ENCODE results near the gene CHCHD6. TPM values are rescaled to one million over a fixed set of nuclear protein-coding genes. Genes with fewer than 3 reads are reported as not detected.

The CHCHD6 gene
- total and polyA plus RNA-seq, 4 donors = 2.0 to 5.1 (median 3.9) TPM

DNA sequence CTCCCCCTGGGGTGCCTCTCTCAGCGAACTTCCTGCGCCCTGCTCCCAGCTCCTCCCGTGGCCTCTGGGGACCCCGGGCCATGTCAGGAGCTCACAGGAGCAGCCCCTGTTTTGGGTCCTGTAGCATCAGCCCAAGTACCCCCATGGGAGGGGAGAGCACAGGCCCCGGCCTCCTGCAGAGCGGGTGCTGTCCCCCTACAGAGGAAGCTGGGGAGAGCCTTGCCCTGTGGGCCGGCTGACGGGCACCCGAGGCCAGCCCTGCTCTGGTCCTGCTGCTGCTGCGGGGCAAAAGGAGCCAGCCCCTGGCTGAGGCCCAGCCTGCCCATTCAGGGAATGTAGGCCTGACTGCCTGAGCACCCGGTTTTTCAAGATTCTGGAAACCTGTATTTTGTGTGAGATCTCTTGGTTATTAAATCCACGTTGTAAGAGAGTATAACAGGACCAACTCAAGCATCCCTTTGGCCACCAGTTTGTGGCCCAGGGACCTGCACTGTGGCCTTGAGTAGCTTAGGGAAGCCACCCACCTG is 291.3 kb downstream of the CHCHD6 start:
- no peaks in the 10 kb centered on the region for H3K27me3 ChIP-seq (ENCODE audit: control insufficient read depth in 4 of 4, insufficient read depth in 4 of 4, low read length in 3 of 4)
- H3K4me3 ChIP-seq (ENCODE audit: low read depth in 1 of 3, low read length in 3 of 3) = no peak overlapping the region
- H3K9me3 ChIP-seq (ENCODE audit: control insufficient read depth in 4 of 4, low read length in 3 of 4) = no peaks in the 10 kb centered on the region
- H3K27ac ChIP-seq (ENCODE audit: low read depth in 1 of 2, low read length in 2 of 2) = no peak overlapping the region
- TF ChIP-seq HNF4G (IDR thresholded peaks at IDR 0.05) = no peak
- no peak for TF ChIP-seq HNF4A (conservative IDR thresholded peaks at IDR 0.05)
- TF ChIP-seq, protein P1, sequence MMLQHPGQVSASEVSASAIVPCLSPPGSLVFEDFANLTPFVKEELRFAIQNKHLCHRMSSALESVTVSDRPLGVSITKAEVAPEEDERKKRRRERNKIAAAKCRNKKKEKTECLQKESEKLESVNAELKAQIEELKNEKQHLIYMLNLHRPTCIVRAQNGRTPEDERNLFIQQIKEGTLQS (IDR thresholded peaks at IDR 0.05) = no peak
- TF ChIP-seq RXRA (IDR thresholded peaks at IDR 0.05) = no peak
- TF ChIP-seq NR2F2 (IDR thresholded peaks at IDR 0.05) = no peak
- no peak for TF ChIP-seq YY1 (IDR thresholded peaks at IDR 0.05)
- TF ChIP-seq JUND (IDR thresholded peaks at IDR 0.05) = no peak
- TF ChIP-seq REST (IDR thresholded peaks at IDR 0.05) = no peak
- TF ChIP-seq EGR1 (IDR thresholded peaks at IDR 0.05; ENCODE audit: low read depth in 2 of 2) = no peak
- TF ChIP-seq GABPA (IDR thresholded peaks at IDR 0.05 in 1 of 2, conservative IDR thresholded peaks at IDR 0.05 in 1 of 2) = no peak
- no peak for TF ChIP-seq MAX (IDR thresholded peaks at IDR 0.05)
- no peak for TF ChIP-seq FOXA1 (IDR thresholded peaks at IDR 0.05)
- TF ChIP-seq, protein P2, sequence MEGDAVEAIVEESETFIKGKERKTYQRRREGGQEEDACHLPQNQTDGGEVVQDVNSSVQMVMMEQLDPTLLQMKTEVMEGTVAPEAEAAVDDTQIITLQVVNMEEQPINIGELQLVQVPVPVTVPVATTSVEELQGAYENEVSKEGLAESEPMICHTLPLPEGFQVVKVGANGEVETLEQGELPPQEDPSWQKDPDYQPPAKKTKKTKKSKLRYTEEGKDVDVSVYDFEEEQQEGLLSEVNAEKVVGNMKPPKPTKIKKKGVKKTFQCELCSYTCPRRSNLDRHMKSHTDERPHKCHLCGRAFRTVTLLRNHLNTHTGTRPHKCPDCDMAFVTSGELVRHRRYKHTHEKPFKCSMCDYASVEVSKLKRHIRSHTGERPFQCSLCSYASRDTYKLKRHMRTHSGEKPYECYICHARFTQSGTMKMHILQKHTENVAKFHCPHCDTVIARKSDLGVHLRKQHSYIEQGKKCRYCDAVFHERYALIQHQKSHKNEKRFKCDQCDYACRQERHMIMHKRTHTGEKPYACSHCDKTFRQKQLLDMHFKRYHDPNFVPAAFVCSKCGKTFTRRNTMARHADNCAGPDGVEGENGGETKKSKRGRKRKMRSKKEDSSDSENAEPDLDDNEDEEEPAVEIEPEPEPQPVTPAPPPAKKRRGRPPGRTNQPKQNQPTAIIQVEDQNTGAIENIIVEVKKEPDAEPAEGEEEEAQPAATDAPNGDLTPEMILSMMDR (IDR thresholded peaks at IDR 0.05; ENCODE audit: low read depth, low read length, missing input control) = no peak
- TF ChIP-seq FOXA2 (IDR thresholded peaks at IDR 0.05) = no peak
- no peak for TF ChIP-seq SP1 (IDR thresholded peaks at IDR 0.05)
- no peak for TF ChIP-seq ZBTB33 (IDR thresholded peaks at IDR 0.05)
- no peak for TF ChIP-seq TAF1 (conservative IDR thresholded peaks at IDR 0.05)
- TF ChIP-seq RAD21 (IDR thresholded peaks at IDR 0.05) = no peak
- no peak overlapping the region for H3K9ac ChIP-seq (ENCODE audit: low read depth in 1 of 2, low read length in 2 of 2)
- H3K4me1 ChIP-seq (ENCODE audit: control insufficient read depth in 4 of 4, insufficient read depth in 4 of 4, low read length in 3 of 4) = no peaks in the 10 kb centered on the region
- 90% methylated on average over 12 of the region's 12 CpGs for WGBS
- H3K36me3 ChIP-seq (ENCODE audit: control insufficient read depth in 4 of 4, insufficient read depth in 3 of 4, low read depth in 1 of 4, low read length in 3 of 4) = no peaks in the 10 kb centered on the region
- DNase-seq (ENCODE audit: low spot score) = no peak

Measured in liver (tissue), 9 donors.